GM19438 (cell line): ENCODE results near the gene CORO2A.
A peak's percentile ranks its signal among the peaks of the same experiment; 100 is the strongest.

Experiments used
- ATAC-seq: cut with Tn5 transposase; IDR thresholded peaks from one replicate; pipeline ENCODE4 v1.9.1; 2021; ENCODE audit warnings: low read depth; ENCODE audit not compliant: unreplicated experiment

CORO2A gene

DNA sequence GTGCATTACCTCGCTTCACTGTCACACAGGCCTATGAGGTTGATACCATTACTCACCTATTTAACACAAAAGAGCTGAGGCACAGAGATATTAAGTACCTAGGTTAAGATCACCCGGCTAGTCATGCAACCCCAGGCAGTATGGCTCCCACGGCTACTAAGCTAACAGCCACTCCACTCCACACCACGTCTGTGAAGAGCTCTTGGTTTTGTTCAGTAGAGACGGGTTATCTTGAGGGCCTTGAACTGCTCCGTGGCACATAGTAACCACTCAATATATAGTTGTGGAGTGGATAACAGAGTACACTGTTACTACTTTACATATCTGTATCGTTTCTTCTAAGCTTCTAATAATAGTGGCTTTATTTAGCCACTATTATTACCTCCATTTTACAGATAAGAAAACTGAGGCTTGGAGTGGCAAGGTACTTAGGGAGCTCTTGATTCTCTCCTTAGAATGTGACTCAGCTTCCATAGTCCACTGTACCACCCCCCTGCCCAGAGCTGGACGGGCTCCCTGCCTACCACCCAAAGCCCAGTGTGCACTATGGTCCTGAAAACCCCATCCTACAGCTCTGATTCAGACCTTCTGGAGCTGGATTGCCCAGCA, 1.0 kb upstream of the CORO2A start:
- ATAC-seq, result no peak

DNA sequence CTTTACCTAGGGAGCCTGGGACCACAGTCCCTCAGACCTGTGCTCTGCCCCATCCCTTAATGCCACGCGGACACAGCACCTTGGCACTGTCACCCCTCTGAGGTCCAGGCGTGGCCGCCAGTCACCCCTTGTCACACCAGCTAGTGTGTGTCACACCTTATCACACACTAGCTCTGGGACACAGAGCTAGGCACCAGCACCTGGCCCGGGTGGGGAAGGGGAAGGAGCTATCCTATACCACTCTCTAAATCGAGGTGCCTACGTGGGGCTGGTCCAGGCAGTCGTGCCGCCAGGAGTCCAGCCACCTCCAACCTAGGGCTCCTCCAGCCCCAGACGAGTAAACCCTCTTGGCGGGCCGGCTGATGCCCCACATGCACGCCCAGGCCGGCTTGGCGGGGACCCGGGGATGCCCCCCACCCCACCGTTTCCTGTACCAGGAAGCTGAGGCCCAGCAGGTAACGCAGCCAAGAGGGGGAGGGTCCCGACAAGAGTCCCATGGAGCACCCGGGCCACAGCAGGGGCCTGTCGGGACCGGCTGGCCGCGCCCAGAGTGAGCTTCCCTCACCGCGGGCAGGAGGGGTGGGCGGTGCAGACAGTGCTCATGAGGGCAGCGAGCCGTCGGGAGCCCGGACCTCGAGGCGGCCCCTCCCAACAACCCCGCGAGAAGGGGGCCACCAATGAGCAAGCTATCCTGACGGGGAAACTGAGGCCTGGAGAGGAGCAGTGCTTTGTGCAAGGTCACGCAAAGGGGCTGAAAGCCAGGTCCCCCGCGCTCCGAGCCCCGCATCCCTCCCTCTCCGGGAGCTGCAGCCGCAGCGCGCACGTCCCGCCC, 550 bp downstream of the CORO2A start:
- ATAC-seq, result peak; percentile 29

DNA sequence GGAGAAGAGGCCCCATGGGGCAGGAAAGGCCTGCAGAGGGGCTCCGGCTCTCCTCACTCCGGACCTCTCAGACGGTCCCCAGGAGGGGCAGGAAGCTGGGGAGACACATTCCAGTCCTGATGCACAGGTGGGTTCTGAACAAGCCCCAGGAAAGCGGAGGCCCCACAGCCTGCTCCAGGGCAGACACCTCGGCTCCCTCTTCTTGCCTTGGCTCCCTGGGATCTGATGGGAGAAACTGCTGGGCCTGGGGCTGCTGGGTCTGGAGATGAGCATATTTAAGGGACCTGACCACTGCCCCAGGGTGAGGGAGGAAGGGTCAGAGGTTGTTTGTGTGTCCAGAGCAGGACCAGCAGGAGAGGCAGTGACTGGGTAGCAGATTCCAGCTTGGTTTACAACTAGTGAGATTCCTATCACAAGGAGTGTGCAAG, 1.2 kb downstream of the CORO2A start:
- ATAC-seq, result no peak

DNA sequence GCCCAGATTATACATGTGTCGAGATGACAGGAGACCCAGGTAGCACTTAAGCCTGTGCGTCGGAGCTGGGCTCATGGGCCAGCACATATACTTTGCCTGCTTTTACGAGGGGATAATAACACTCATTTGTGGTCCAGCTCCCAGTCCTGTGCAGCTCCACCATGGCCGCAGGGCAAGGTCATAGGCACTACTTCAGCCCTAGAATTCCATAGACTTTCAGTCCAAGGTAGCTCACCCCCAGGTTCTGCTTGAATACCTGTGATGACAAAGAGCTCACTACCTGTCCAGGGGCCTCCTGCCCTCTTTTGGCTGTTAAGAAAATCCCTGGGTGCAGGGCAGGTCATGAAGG, 1.7 kb downstream of the CORO2A start:
- no peak for ATAC-seq

DNA sequence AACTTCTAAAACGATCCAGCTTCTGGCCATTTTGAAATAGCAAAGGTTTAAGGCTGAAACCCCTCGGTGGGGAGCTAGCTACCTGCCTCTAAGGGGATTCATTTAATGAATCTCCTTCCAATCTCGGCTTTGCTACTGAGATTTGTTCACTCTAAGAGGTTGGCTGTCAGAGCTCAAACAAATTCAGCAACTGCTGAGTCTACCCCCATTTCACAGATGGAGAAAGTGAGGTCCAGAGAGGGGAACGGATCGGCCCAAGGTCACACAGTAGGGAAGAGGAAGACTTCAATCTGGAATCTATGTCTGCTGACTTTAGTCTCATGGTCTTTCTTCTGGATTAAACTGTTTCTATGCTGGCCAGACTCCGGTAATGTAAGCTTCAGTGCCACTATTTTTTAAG, 3.0 kb downstream of the CORO2A start:
- no peak for ATAC-seq

DNA sequence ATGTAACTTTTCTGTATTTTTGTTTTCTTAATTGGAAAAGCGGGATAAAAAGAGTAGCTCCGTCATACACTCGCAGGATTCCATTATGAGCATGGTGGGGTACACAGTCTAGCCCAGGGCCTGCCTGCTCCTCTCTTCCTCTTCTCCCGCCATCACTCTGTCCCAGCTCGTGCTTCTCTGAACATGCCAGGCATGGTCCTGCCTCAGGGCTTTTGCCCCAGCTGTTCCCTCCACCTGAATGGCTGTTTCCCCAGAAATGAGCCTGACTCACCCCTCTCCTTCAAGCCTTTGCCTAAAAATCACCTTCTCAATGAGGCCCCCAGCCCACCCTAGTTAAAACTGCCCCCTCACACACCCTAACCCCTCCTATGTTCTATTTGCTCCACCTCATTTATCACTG, 4.5 kb downstream of the CORO2A start:
- ATAC-seq, result no peak

DNA sequence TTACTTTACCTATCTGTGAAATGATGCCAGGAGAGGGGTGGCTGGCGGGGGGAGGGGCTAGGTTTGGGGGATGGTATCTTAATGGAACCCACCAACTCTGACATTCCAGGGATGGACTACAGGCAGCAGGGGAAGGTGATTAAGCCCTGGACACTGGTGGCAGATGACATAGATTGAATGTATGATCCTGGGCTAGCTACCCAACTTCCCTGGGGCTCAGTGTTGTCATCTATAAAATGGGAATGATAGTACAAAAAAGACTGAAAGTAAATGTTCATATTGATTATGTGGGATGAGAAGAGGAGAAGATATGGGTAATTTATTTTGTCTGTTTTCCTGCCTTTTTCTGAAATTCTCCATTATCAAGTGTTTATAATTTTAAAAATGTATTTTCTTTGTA, 6.2 kb downstream of the CORO2A start:
- ATAC-seq, result no peak

DNA sequence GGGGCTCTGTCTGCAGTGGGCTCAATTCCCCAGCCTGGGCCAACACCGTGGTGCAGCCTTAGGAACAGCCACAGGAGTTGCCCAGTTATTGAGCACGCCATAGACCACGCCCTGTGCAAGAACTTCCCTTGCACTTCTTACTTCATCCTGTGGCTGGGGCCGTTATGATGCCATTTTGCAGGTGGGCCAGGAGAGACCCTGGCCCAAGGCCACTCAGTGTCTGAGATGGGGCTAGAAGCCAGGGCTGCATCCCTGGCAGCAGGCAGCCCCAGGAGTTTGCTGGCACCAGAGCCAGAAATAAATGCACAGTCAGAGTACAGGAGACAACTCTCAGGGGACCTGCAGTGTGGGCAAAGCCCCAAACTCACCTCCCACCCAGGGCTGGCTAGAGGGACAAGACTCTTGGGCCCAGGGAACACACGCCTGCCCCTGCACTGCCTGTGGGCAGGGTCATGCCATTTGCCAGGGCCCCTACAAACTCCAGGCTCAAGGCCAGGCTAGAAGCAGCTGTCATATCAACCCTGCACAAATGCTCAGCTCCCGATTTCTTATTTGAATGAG, 6.7 kb downstream of the CORO2A start:
- no peak for ATAC-seq

DNA sequence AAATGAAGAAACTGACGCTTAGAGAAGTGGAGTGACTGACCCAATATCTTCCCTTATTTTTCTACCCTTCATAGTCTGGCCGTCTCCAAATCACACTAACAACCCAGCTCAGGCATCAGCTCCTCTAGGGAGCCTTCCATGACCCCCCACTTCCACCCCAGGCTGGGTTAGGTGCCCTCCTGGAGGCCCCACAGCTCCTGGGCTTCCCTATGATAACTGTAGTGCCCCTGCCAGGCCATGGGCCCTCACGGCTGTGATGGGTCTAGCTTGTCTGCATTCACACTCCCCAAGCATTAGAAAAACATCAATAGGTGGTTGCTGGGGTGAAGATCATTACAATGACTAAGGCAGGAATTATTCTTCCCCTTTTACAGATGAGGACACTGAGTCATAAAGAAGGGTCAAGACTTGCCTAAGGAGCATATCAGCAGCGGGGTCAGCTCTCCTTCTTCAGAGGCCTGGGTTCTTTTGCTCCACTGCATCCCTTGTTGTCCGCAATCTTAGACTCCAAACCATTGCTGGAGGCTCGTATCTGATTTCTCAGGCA, 7.3 kb downstream of the CORO2A start:
- ATAC-seq, result no peak

DNA sequence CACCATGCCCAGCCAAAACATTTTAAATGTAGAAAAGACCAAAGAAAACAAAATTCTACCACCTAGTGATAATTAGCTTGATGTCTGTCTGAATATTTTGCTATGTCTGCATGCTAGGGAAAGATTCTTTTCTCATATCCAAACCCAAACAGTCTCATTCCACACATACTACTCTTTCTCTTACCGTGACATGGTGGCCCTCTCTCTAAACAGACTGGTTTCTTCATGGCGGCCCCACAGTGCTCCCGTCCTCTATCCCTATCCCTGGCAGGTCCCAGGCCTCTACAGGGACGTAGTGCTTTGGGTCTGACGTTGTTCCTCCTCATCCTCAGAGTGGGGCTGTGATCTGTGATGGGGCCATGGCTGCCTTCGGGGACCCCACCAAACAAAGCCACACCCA, 8.1 kb downstream of the CORO2A start:
- ATAC-seq, result no peak

DNA sequence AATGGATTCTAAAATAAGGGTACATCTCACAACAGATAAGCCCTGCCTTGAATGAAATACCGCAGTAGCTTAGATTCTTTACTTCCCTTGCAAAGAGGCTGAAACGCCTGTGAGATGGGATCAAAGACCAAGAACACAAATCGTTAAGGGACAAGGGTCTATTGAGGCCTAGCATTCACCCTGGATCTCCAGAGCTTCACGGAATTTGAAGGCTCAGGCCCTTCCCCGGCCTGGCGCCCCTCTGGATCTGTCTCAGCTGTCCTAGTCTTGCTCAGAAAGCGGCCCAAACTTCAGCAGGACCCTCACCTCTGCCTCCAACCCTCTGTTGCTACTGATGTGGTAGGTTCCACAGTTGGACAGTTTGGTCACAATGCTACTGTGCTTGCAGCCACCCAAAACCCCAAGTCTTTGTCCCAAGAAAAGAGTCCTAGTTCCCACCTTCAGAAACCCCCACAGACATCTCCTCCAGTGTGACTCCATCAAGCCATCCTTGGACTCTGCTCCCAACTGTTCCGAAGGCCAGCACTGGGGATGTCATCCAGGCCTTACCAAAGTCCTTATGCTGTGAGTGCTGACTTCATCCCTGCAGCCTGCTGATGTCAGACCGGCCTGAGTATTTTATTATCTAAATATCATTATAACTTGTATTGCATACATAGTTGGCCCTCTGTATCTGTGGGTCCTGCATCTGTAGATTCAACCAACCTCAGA, 9.4 kb downstream of the CORO2A start:
- ATAC-seq, result no peak

DNA sequence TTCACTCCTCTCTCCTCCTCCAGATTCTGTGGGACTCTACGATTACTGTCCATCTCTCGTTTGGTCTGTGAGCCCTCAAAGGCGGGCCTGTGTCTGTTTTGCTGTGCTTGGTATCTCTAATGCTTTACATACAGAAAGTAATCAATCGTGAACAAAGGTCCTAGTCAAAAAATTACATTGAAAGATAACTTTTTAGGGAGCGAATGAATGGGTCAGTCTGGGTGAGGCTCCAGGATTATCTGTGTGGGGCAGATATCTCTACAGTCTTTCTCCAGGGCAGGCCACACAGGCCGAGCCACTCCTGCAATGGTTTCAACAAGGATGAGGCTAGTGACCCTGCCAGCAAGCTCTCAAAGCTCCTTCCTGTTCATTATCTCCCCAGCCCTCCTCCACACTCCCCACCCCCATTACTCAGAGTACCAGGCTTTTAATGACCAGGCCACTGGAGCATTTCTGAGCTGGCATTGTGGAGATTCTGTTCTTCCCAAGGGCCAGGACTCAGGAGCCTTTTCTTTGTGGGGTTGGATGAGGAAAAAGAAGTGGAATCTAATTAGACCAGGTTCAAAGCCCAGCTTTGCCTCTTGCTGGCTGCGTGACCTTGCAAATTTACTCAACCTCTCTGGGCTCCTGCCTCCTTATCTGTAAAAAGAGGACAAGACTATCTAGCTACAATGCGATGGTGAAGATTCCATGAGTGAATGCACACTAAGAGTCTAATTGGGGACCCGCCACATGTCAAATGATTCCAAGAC, 10.2 kb downstream of the CORO2A start:
- no peak for ATAC-seq

DNA sequence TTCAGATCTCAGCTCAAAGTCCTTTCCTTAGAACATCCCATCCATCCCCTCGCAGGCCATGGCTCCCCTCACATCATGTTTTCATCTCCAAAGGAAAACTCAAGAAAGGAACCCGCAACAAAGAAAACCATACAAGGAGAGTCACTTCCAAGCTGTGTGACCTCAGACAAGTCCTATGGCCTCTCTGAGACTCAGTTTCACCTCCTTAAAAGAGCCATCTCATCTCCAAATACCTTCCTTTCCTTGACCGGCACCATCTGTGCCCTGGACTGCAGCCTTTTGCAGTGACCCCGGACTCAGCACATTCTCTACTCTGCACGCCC, 10.7 kb downstream of the CORO2A start:
- no peak for ATAC-seq

DNA sequence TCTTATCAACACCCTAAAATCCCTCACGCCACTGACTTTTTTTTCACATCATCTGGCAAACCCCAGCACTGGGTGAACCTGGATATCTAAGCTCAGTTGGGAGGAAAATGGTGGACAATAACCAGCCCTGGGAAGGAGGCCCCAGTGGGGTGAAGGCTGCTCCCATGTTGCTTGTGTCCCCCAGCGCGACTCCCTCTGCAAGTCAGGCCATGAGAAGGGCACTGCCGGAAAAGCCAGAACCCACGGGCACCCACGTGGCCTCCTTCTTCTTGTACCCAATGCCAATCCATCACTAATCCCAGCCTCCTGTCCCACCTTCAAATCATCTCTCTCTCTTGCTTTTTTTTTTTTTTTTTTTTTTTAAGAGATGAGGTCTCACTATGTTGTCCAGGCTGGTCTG, 11.4 kb downstream of the CORO2A start:
- ATAC-seq, result no peak

DNA sequence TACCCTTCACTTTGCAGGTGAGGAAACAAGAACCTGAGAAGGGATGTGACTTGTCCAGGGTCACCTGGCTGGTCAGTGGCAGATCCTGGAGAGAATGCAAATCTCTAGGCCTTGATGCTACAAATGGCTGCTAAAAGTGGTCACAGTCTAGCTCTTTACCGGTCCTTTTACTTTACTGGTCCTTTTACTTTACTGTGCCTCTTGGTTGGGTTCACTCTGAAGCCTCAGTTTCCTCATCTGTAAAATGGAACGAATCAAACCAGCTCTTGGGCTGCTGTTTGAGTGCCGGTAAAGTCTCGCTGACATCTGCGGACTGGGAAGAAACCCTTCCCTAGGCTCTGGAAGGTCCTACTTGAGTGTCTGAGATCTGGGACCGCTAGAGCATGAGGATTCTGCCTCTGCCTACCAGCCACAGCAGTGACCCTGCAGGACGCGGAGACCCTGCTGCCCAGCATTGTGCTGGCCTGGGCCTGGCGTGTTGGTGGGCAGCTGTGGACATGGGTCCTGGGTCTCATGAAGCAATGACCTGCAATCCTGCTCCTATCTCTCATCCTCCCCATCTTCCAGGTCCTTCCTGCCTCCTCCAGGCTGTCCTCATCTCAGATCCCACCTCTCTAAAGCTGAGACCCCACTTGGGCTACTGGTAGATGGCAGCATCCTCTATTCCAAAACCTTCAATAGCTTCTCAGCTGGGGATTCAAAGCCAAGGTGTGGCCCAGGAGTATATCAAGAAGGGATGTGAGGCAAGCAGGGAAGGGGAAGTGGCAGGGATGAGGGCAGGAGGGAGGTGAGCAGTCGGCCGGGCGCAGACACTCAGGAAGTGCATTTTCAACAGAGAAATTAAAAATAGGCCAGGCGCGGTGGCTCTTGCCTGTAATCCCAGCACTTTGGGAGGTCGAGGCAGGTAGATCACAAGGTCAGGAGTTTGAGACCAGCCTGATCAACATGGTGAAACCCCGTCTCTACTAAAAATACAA, 13.3 kb downstream of the CORO2A start:
- no peak for ATAC-seq

DNA sequence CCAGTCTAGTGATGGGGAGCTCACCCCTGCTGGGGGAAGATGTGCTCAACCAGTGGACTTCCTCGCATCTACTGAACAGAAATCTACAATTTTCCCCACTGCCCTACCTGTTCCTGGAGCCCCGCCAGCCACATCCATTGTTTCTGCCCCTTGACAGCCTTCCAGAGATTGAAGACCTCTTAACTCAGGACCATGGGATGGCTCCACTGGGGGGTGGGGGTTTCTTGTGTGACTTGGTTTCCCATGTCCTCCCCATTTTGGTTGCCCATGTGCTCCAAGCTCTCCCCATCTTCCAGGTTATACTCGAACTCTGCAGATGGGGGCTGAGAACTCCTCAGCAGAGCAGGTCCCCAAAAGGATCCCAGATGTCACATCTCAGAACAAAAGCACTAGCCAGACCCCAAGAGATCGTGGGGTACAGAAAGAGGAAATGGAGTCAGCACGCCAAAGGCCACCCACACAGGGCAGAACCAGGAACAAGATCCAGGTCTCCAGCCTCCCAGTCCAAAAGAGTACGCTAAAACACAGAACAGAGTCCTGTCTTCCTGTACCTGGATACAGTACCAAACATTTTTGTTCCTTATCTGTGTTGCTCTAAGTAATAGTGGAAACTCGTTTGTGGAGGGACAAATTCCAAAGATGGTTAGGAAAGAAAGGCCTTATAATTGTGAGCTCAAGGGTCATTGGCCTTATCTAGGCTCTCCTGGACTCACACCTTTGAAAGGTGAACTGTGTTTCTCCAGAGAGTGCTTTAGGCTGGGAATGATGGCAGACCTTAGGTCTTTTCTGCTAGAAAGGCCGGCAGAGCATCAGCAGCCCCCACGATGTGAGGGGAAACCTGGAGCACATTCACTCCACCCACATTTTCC, 15.8 kb downstream of the CORO2A start:
- ATAC-seq, result no peak

DNA sequence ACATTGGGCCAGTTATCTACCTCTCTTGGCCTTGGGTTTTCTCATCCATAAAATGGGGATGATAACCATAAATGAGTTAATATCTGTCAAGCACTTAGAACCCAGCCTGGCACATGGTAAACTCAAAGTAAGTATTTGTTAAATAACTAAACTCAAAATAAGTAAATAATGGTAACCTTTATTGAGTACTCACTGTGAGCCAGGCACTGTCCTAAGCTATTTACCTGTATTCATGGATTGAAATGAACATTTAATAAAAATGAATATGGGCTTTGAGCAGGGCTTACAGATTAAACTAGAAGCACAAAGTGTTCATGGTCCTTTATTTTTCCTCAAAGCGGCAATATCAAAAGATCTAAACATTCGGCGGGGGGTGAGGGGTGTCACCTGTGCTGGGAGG, 16.7 kb downstream of the CORO2A start:
- ATAC-seq, result no peak

DNA sequence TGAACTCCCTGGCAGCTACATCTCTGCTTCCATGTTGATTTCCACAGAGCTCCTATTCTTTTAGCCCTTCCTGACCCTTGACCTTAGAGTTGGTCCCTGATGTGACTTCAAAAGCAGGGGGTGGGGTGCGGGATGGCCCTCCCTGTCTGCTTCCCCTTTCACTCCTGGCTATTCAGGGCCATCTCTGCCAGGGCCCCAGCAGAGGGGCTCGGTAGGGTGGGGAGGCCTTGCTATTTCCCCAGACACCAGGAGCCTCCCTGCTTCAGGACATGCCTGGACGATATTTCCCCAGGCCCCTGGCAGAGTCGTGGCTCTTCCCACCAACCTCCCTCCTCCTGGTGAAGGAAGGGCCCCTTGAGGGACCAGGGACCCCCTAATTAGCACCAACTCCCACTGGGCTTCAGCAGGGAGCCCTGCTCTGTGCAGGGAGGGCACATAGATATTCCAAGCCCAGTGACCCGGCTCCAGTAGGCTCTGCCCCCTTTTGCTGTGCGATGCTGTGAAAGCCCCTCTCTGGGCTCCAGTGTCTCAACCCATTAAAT, 17.3 kb downstream of the CORO2A start:
- no peak for ATAC-seq
